ENCODE data around the gene IGFBP5. TPM values are rescaled to one million over a fixed set of nuclear protein-coding genes. Genes with fewer than 3 reads are reported as not detected.

Gene IGFBP5
- total and polyA plus RNA-seq, 2 experiments from 2014 or later: 113 to 232 TPM

- TF ChIP-seq EZH2 (IDR thresholded peaks at IDR 0.05; ENCODE audit: borderline replicate concordance): no peak
- TF ChIP-seq EZH2phosphoT487 (IDR thresholded peaks at IDR 0.05; ENCODE audit: low read depth, severe bottlenecking, unreplicated experiment): no peak
- TF ChIP-seq CTCF (IDR thresholded peaks at IDR 0.05; ENCODE audit: poor library complexity): no peak
Observed at GRCh38 chr2:216733046-216733445, 37.7 kb upstream of the IGFBP5 start.

GRCh38 chr2:216732334-216732733 is 37.0 kb upstream of the IGFBP5 start:
- TF ChIP-seq EZH2 (IDR thresholded peaks at IDR 0.05; ENCODE audit: borderline replicate concordance): no peak
- no peak for TF ChIP-seq CTCF (IDR thresholded peaks at IDR 0.05; ENCODE audit: poor library complexity)
- TF ChIP-seq EZH2phosphoT487 (IDR thresholded peaks at IDR 0.05; ENCODE audit: low read depth, severe bottlenecking, unreplicated experiment): no peak
- WGBS (ENCODE audit: low lambda C conversion rate, missing lambda C conversion rate): 88% methylated on average over 7 of the region's 7 CpGs
- no peak for DNase-seq (ENCODE audit: low spot score)
- Histone ChIP-seq H3K4me3 (no peak overlapping the region), H2AFZ (no peak overlapping the region), H3K79me2 (no peaks in the 10 kb centered on the region), H4K20me1 (ENCODE audit: insufficient read depth, poor library complexity, severe bottlenecking) (no peaks in the 10 kb centered on the region), H3K4me2 (no peak overlapping the region), H3K36me3 (replicated peaks; ENCODE audit: insufficient read depth, low read depth) (no peaks in the 10 kb centered on the region), H3K27me3 (no peaks in the 10 kb centered on the region), H3K4me1 (ENCODE audit: insufficient read depth) (no peaks in the 10 kb centered on the region), H3K27ac (no peak overlapping the region), H3K9me3 (ENCODE audit: low read depth) (no peaks in the 10 kb centered on the region), H3K9me2 (replicated peaks; ENCODE audit: insufficient read depth) (no peaks in the 10 kb centered on the region)

More at GRCh38 chr2:216733046-216733445, 37.7 kb upstream of the IGFBP5 start:
- no peaks in the 10 kb centered on the region for H4K20me1 ChIP-seq (ENCODE audit: insufficient read depth, poor library complexity, severe bottlenecking)
- H3K4me2 ChIP-seq: no peak overlapping the region
- WGBS (ENCODE audit: low lambda C conversion rate, missing lambda C conversion rate): 65% methylated on average over 7 of the region's 7 CpGs
- H3K4me1 ChIP-seq (ENCODE audit: insufficient read depth): no peaks in the 10 kb centered on the region
- H3K36me3 ChIP-seq (replicated peaks; ENCODE audit: insufficient read depth, low read depth): no peaks in the 10 kb centered on the region
- H2AFZ ChIP-seq: no peak overlapping the region
- no peaks in the 10 kb centered on the region for H3K9me3 ChIP-seq (ENCODE audit: low read depth)
- DNase-seq (ENCODE audit: low spot score): no peak
- H3K9me2 ChIP-seq (replicated peaks; ENCODE audit: insufficient read depth): no peaks in the 10 kb centered on the region
- H3K4me3 ChIP-seq: no peak overlapping the region
- H3K27me3 ChIP-seq: no peaks in the 10 kb centered on the region
- H3K79me2 ChIP-seq: no peaks in the 10 kb centered on the region
- no peak overlapping the region for H3K27ac ChIP-seq

GRCh38 chr2:216731465-216731864 is 36.1 kb upstream of the IGFBP5 start:
- DNase-seq (ENCODE audit: low spot score): no peak
- Histone ChIP-seq H3K79me2 (no peaks in the 10 kb centered on the region), H3K4me2 (no peak overlapping the region), H3K9me2 (replicated peaks; ENCODE audit: insufficient read depth) (no peaks in the 10 kb centered on the region), H4K20me1 (ENCODE audit: insufficient read depth, poor library complexity, severe bottlenecking) (no peaks in the 10 kb centered on the region), H3K36me3 (replicated peaks; ENCODE audit: insufficient read depth, low read depth) (no peaks in the 10 kb centered on the region), H3K4me1 (ENCODE audit: insufficient read depth) (no peaks in the 10 kb centered on the region), H3K27ac (no peak overlapping the region), H3K4me3 (no peak overlapping the region), H3K27me3 (no peaks in the 10 kb centered on the region), H2AFZ (no peak overlapping the region), H3K9me3 (ENCODE audit: low read depth) (no peaks in the 10 kb centered on the region)
- 88% methylated on average over 5 of the region's 5 CpGs for WGBS (ENCODE audit: low lambda C conversion rate, missing lambda C conversion rate)
- TF ChIP-seq EZH2phosphoT487 (IDR thresholded peaks at IDR 0.05; ENCODE audit: low read depth, severe bottlenecking, unreplicated experiment) (no peak), EZH2 (IDR thresholded peaks at IDR 0.05; ENCODE audit: borderline replicate concordance) (no peak), CTCF (IDR thresholded peaks at IDR 0.05; ENCODE audit: poor library complexity) (no peak)

- Histone ChIP-seq H3K36me3 (replicated peaks; ENCODE audit: insufficient read depth, low read depth) (no peaks in the 10 kb centered on the region), H3K4me3 (no peak overlapping the region), H2AFZ (no peak overlapping the region), H3K4me2 (no peak overlapping the region), H3K79me2 (no peaks in the 10 kb centered on the region), H4K20me1 (ENCODE audit: insufficient read depth, poor library complexity, severe bottlenecking) (no peaks in the 10 kb centered on the region), H3K27ac (no peak overlapping the region), H3K4me1 (ENCODE audit: insufficient read depth) (no peaks in the 10 kb centered on the region), H3K9me3 (ENCODE audit: low read depth) (no peaks in the 10 kb centered on the region), H3K9me2 (replicated peaks; ENCODE audit: insufficient read depth) (no peaks in the 10 kb centered on the region), H3K27me3 (no peaks in the 10 kb centered on the region)
- WGBS (ENCODE audit: low lambda C conversion rate, missing lambda C conversion rate): 77% methylated on average over 5 of the region's 5 CpGs
- TF ChIP-seq CTCF (IDR thresholded peaks at IDR 0.05; ENCODE audit: poor library complexity) (no peak), EZH2phosphoT487 (IDR thresholded peaks at IDR 0.05; ENCODE audit: low read depth, severe bottlenecking, unreplicated experiment) (no peak), EZH2 (IDR thresholded peaks at IDR 0.05; ENCODE audit: borderline replicate concordance) (no peak)
- DNase-seq (ENCODE audit: low spot score): no peak
Observed at GRCh38 chr2:216730871-216731270, 35.5 kb upstream of the IGFBP5 start.
